SU-DHL-6 (cell line): ENCODE results near the gene ZNF507.

Experiments
- EZH2phosphoT487 ChIP-seq: fragments of 200-600 bp; sonication (generic), shearing (Covaris generic); conservative IDR thresholded peaks from 2 replicates; pipeline ENCODE4 v1.6.1; 2018; ENCODE audit warnings: mild to moderate bottlenecking, antibody characterized with exemption, low read length, moderate library complexity, mixed read lengths
- TF ChIP-seq, protein P1 (sequence below): fragments of 200-600 bp; sonication (generic); IDR thresholded peaks from one replicate; pipeline ENCODE4 v1.5.1; 2017; ENCODE audit warnings: antibody characterized with exemption, mild to moderate bottlenecking, low read length, moderate library complexity; ENCODE audit not compliant: insufficient read depth, poor library complexity, severe bottlenecking

DNA sequence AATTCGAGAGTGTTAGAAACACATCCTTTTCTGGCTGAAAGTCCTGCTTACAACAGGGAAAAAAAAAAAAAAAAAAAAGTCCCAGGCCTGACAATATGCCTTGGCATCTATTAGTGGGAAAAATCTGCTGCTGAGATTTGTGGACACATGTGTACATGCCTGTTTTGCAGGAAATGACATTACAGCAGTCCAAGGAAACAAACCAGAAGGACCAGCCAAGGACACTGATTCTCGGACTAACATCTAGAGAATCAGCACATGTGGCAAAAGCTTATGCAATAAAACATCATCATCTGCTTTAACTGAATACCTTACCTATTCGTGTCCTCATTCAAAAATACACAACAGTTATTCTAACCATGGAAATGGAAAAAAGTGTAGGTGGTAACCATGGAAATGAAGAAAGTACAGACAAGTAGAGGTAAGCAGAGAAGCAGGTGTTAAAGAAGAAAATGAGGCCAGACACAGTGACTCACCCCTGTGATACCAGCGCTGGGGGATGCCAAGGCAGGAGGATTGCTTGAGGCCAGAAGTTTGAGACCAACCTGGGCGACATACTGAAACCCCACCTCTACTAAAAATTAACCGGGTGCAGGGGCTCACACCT, 50.7 kb downstream of the ZNF507 start:
- TF ChIP-seq, protein P1, sequence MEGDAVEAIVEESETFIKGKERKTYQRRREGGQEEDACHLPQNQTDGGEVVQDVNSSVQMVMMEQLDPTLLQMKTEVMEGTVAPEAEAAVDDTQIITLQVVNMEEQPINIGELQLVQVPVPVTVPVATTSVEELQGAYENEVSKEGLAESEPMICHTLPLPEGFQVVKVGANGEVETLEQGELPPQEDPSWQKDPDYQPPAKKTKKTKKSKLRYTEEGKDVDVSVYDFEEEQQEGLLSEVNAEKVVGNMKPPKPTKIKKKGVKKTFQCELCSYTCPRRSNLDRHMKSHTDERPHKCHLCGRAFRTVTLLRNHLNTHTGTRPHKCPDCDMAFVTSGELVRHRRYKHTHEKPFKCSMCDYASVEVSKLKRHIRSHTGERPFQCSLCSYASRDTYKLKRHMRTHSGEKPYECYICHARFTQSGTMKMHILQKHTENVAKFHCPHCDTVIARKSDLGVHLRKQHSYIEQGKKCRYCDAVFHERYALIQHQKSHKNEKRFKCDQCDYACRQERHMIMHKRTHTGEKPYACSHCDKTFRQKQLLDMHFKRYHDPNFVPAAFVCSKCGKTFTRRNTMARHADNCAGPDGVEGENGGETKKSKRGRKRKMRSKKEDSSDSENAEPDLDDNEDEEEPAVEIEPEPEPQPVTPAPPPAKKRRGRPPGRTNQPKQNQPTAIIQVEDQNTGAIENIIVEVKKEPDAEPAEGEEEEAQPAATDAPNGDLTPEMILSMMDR: no peak
- TF ChIP-seq EZH2phosphoT487: no peak
